ENCODE results near the gene WNT3A.

GRCh38 chr1:228095161-228095560 is 88.4 kb downstream of the WNT3A start:
- TF ChIP-seq CTCF (optimal IDR thresholded peaks at IDR 0.05 in 1 of 3, IDR thresholded peaks at IDR 0.05 in 1 of 3, conservative IDR thresholded peaks at IDR 0.05 in 1 of 3; ENCODE audit: extremely low read depth in 1 of 3, insufficient read depth in 2 of 3, low read length in 3 of 3): no peak
- no peak for TF ChIP-seq EZH2 (IDR thresholded peaks at IDR 0.05; ENCODE audit: low read length)

All from keratinocyte (primary cell).